IMR-90 (cell line): ENCODE measurements around the gene AEN. TPM values are rescaled to one million over a fixed set of nuclear protein-coding genes. Genes with fewer than 3 reads are reported as not detected.

ENCODE experiments used
- ATAC-seq: fragments of 200-7000 bp; cut with Tn5 transposase; 2 replicates; pipeline ENCODE4 v1.9.1; 2020; ENCODE audit warnings: low read depth, mild to moderate bottlenecking, moderate library complexity
- BruUV-seq: library from RNA; stranded (reverse); fragments of 400-500 nt; replicated peaks from 2 replicates; lab custom pipeline; 2021; lab: Mats Ljungman, UMichigan
- CTCF ChIA-PET: fragments of 300-600 bp; formaldehyde crosslinking; extraction: SDS; loops from one replicate; lab custom pipeline; 2021; ENCODE audit warnings: antibody characterized with exemption; lab: Yijun Ruan, JAX
- POLR2A ChIA-PET: fragments of 300-600 bp; sonication (Branson Sonifier 250); formaldehyde crosslinking; loops from one replicate; lab custom pipeline; 2022; ENCODE audit warnings: antibody characterized with exemption; ENCODE audit not compliant: unreplicated experiment; lab: Charles Lee
- DNase-seq: peaks from one replicate; pipeline ENCODE4 v3.0.0; 2013
- H2AFZ ChIP-seq: replicated peaks from 2 replicates; pipeline ENCODE3; 2013; ENCODE audit warnings: low read length, mild to moderate bottlenecking; ENCODE audit not compliant: poor library complexity
- H2AK5ac ChIP-seq: 2 replicates; pipeline ENCODE4 v1.6.1; 2013; ENCODE audit warnings: low read depth, low read length, inconsistent platforms
- H2AK9ac ChIP-seq: replicated peaks from 2 replicates; pipeline ENCODE3; 2013; ENCODE audit warnings: mild to moderate bottlenecking, low read depth, low read length, moderate library complexity; ENCODE audit not compliant: poor library complexity
- H2BK120ac ChIP-seq: 2 replicates; pipeline ENCODE4 v1.6.1; 2013; ENCODE audit warnings: low read depth, low read length, inconsistent platforms
- H2BK15ac ChIP-seq: 3 replicates; pipeline ENCODE4 v1.6.1; 2013; ENCODE audit warnings: low read depth, low read length, inconsistent platforms
- H2BK20ac ChIP-seq: 2 replicates; pipeline ENCODE4 v1.6.1; 2013; ENCODE audit warnings: low read depth, mild to moderate bottlenecking, inconsistent platforms, low read length, moderate library complexity
- H2BK5ac ChIP-seq: 2 replicates; pipeline ENCODE4 v1.6.1; 2013; ENCODE audit warnings: mild to moderate bottlenecking, low read depth, low read length, inconsistent platforms; ENCODE audit not compliant: poor library complexity, severe bottlenecking
- H3K14ac ChIP-seq: replicated peaks from 2 replicates; pipeline ENCODE4 v1.6.1; 2013; ENCODE audit warnings: low read depth, low read length, inconsistent platforms
- H3K18ac ChIP-seq: 2 replicates; pipeline ENCODE4 v1.6.1; 2013; ENCODE audit warnings: low read depth, low read length, control low read depth
- H3K23ac ChIP-seq: 2 replicates; pipeline ENCODE4 v1.6.1; 2013; ENCODE audit warnings: low read depth, low read length, inconsistent platforms
- H3K27ac ChIP-seq: 2 replicates; pipeline ENCODE4 v1.5.1; 2013; ENCODE audit warnings: mild to moderate bottlenecking, control low read depth, low read length; ENCODE audit not compliant: insufficient read depth
- H3K27me3 ChIP-seq: 2 replicates; pipeline ENCODE4 v1.6.1; 2013; ENCODE audit warnings: low read length; ENCODE audit not compliant: control insufficient read depth, insufficient read depth
- H3K36me3 ChIP-seq: 2 replicates; pipeline ENCODE4 v1.6.1; 2013; ENCODE audit warnings: low read length, mixed read lengths; ENCODE audit not compliant: control insufficient read depth, insufficient read depth
- H3K4ac ChIP-seq: 2 replicates; pipeline ENCODE4 v1.6.1; 2013; ENCODE audit warnings: low read depth, low read length, inconsistent platforms
- H3K4me1 ChIP-seq: 2 replicates; pipeline ENCODE4 v1.6.1; 2013; ENCODE audit warnings: low read length, mixed read lengths; ENCODE audit not compliant: control insufficient read depth, insufficient read depth
- H3K4me2 ChIP-seq: 2 replicates; pipeline ENCODE4 v1.6.1; 2013; ENCODE audit warnings: low read depth, mild to moderate bottlenecking, control low read depth, low read length, moderate library complexity
- H3K4me3 ChIP-seq: 2 replicates; pipeline ENCODE4 v1.5.1; 2013; ENCODE audit warnings: low read depth, mild to moderate bottlenecking, control low read depth, low read length, moderate library complexity; ENCODE audit not compliant: insufficient read depth
- H3K56ac ChIP-seq: 2 replicates; pipeline ENCODE4 v1.6.1; 2013; ENCODE audit warnings: low read length, inconsistent platforms; ENCODE audit not compliant: insufficient read depth; ENCODE audit errors: extremely low read depth
- H3K79me1 ChIP-seq, 2 experiments: 2 replicates each; pipeline ENCODE4 v1.6.1; 2013; ENCODE audit warnings: low read length in 2 of 2, inconsistent platforms in 1 of 2, low read depth in 1 of 2
- H3K9ac ChIP-seq: 2 replicates; pipeline ENCODE4 v1.6.1; 2013; ENCODE audit warnings: low read depth, low read length, control low read depth
- H3K9me1 ChIP-seq: 2 replicates; pipeline ENCODE4 v1.6.1; 2013; ENCODE audit warnings: low read length, inconsistent platforms; ENCODE audit not compliant: insufficient read depth
- H3K9me3 ChIP-seq: 2 replicates; pipeline ENCODE4 v1.6.1; 2013; ENCODE audit warnings: low read length; ENCODE audit not compliant: control insufficient read depth, insufficient read depth
- H4K20me1 ChIP-seq: 2 replicates; pipeline ENCODE4 v1.6.1; 2013; ENCODE audit warnings: low read length, inconsistent platforms; ENCODE audit not compliant: insufficient read depth
- H4K5ac ChIP-seq: 2 replicates; pipeline ENCODE4 v1.6.1; 2013; ENCODE audit warnings: mild to moderate bottlenecking, low read depth, low read length, control low read depth
- H4K8ac ChIP-seq, 2 experiments: 2 replicates each; pipeline ENCODE4 v1.6.1; 2013; ENCODE audit warnings: low read depth in 2 of 2, low read length in 2 of 2, control low read depth in 1 of 2, inconsistent platforms in 1 of 2
- H4K91ac ChIP-seq: 2 replicates; pipeline ENCODE4 v1.6.1; 2013; ENCODE audit warnings: low read depth, low read length, inconsistent platforms; ENCODE audit not compliant: insufficient read depth
- CEBPB ChIP-seq: IDR thresholded peaks from 2 replicates; pipeline ENCODE4 v1.6.1; 2012; ENCODE audit warnings: low read depth, low read length, improper control_type of control experiment
- FOS ChIP-seq: fragments of 150-350 bp; IDR thresholded peaks from 2 replicates; pipeline ENCODE4 v1.6.1; 2016; ENCODE audit warnings: low read depth, low read length
- MAFK ChIP-seq: IDR thresholded peaks from 2 replicates; pipeline ENCODE4 v1.6.1; 2012; ENCODE audit warnings: low read depth, low read length, improper control_type of control experiment
- MAZ ChIP-seq: IDR thresholded peaks from 2 replicates; pipeline ENCODE4 v1.6.1; 2012; ENCODE audit warnings: low read depth, mild to moderate bottlenecking, low read length, improper control_type of control experiment, moderate library complexity, borderline replicate concordance
- NFE2L2 ChIP-seq: fragments of 150-350 bp; IDR thresholded peaks from 2 replicates; pipeline ENCODE4 v1.6.1; 2016; ENCODE audit warnings: low read depth, mild to moderate bottlenecking, low read length
- POLR2A ChIP-seq: IDR thresholded peaks from 2 replicates; pipeline ENCODE4 v1.6.1; 2012; ENCODE audit warnings: mild to moderate bottlenecking, low read depth, low read length
- RAD21 ChIP-seq: IDR thresholded peaks from 2 replicates; pipeline ENCODE4 v1.6.1; 2012; ENCODE audit warnings: low read length, improper control_type of control experiment
- RCOR1 ChIP-seq: IDR thresholded peaks from 2 replicates; pipeline ENCODE4 v1.6.1; 2012; ENCODE audit warnings: mild to moderate bottlenecking, low read length, improper control_type of control experiment; ENCODE audit not compliant: insufficient replicate concordance
- RFX5 ChIP-seq: IDR thresholded peaks from 2 replicates; pipeline ENCODE4 v1.8.0; 2012; ENCODE audit warnings: low read depth, mild to moderate bottlenecking, low read length, moderate library complexity
- WGBS, 2 experiments: methylation state at CpG; one replicate each; pipeline versions ENCODE4 v1.1.5 to v1.1.7; 2013; ENCODE audit warnings: missing lambda C conversion rate in 2 of 2; ENCODE audit not compliant: insufficient read length in 1 of 2; ENCODE audit errors: extremely low coverage in 2 of 2; 5-methylcytosine and 5-hydroxymethylcytosine counted together
- dilution Hi-C: fragments of 300-500 bp; cut with HindIII; formaldehyde crosslinking; loops from one replicate; pipeline ENCODE4 v1.14.3; 2018; ENCODE audit warnings: low sequenced_read_pairs; ENCODE audit not compliant: unreplicated experiment
- in situ Hi-C: fragments of 300-500 bp; cut with MboI; formaldehyde crosslinking; loops from 3 replicates; pipeline ENCODE4 v1.14.3; 2019; ENCODE audit warnings: low sequenced_read_pairs, inconsistent platforms, mixed read lengths
- intact Hi-C: fragments of 100-400 bp; cut with micrococcal nuclease; formaldehyde crosslinking; loops from 2 replicates; pipeline ENCODE4 v1.10.0; 2022
- polyA plus RNA-seq, 3 experiments: library from polyadenylated mRNA; depleted of rRNA; stranded (reverse); fragments of >200 nt; gene quantifications; 2 replicates each; pipeline ENCODE4 v1.2.3, GENCODE V29; 2012; ENCODE audit warnings: low replicate concordance in 1 of 3
- total RNA-seq: library from RNA; depleted of rRNA; stranded (reverse); fragments of >200 nt; gene quantifications from 2 replicates; pipeline ENCODE4 v1.2.3, GENCODE V29; 2012

AEN gene
- total and polyA plus RNA-seq, 2 of the 4 experiments (the other 2 are of a cell fraction): 48.6 to 85.5 TPM

GRCh38 chr15:88635318-88635717 is 14.2 kb downstream of the AEN start:
- no peak overlapping the region for H3K14ac ChIP-seq
- CTCF ChIA-PET: no interaction called here
- H3K56ac ChIP-seq: no peak overlapping the region
- peaks cover 14 to 71% of the 10 kb centered on the region in 2 experiments for H3K79me1 ChIP-seq
- H3K27ac ChIP-seq: no peak overlapping the region
- H3K4me1 ChIP-seq: peaks cover 21% of the 10 kb centered on the region
- peaks cover 27% of the 10 kb centered on the region for H3K36me3 ChIP-seq
- no peak overlapping the region for H3K4me3 ChIP-seq
- no peak for TF ChIP-seq MAZ
- no peak for TF ChIP-seq POLR2A
- no peak for TF ChIP-seq CEBPB
- no peak for TF ChIP-seq RFX5
- no peak for TF ChIP-seq MAFK
- no peak for TF ChIP-seq FOS
- TF ChIP-seq RAD21: no peak
- no peak for TF ChIP-seq RCOR1
- TF ChIP-seq NFE2L2: no peak
- peaks cover 14% of the 10 kb centered on the region for H3K9me1 ChIP-seq
- WGBS, 2 experiments: no CpG with 5 or more reads among the region's 6 CpGs
- no peak overlapping the region for H2AFZ ChIP-seq
- in situ Hi-C loops (no loop called here), dilution Hi-C loops (no loop called here), intact Hi-C loops (no loop called here)
- H2BK20ac ChIP-seq: no peak overlapping the region
- H2BK5ac ChIP-seq: no peak overlapping the region
- H2BK120ac ChIP-seq: no peak overlapping the region
- no peak overlapping the region for H3K9ac ChIP-seq
- H2BK15ac ChIP-seq: no peak overlapping the region
- no peak overlapping the region for H3K23ac ChIP-seq
- H3K4me2 ChIP-seq: no peak overlapping the region
- no peak overlapping the region for H4K91ac ChIP-seq
- no peaks in the 10 kb centered on the region for H3K27me3 ChIP-seq
- H3K18ac ChIP-seq: no peak overlapping the region
- H4K5ac ChIP-seq: no peak overlapping the region
- H3K4ac ChIP-seq: no peak overlapping the region
- H2AK9ac ChIP-seq: no peak overlapping the region
- no peaks in the 10 kb centered on the region for H3K9me3 ChIP-seq
- no peak overlapping the region for H2AK5ac ChIP-seq
- DNase-seq: no peak
- BruUV-seq: no TSS peak
- peaks cover 44% of the 10 kb centered on the region for H4K20me1 ChIP-seq
- no peak for ATAC-seq
- POLR2A ChIA-PET: no interaction called here
- H4K8ac ChIP-seq: no peak overlapping the region
